Vagina (tissue), 2 donors: ENCODE measurements around the gene B3GNT3.

Experiments
- CTCF ChIP-seq, 3 experiments: fragments of 450-650 bp in 2 of 3; fragments of 200-600 bp in 1 of 3; sonication (generic) in 1 of 3; IDR thresholded peaks; one replicate each; pipeline ENCODE4 v1.5.1; 2017 to 2019; ENCODE audit warnings: antibody characterized with exemption in 3 of 3, mild to moderate bottlenecking in 2 of 3, moderate library complexity in 2 of 3
- POLR2A ChIP-seq, 2 donors: fragments of 450-650 bp; IDR thresholded peaks; one replicate each; pipeline ENCODE4 v1.6.1; 2017; ENCODE audit warnings: antibody characterized with exemption in 2 of 2, mild to moderate bottlenecking in 2 of 2, moderate library complexity in 2 of 2

- TF ChIP-seq CTCF (IDR thresholded peaks at IDR 0.05), result no peak
- no peak for TF ChIP-seq POLR2A (IDR thresholded peaks at IDR 0.05)
These were observed 37.7 kb downstream of the B3GNT3 start for GRCh38 chr19:17832443-17833208.
